ENCODE results near the gene UQCC3. TPM values are rescaled to one million over a fixed set of nuclear protein-coding genes. Genes with fewer than 3 reads are reported as not detected.
A peak's percentile ranks its signal among the peaks of the same experiment; 100 is the strongest.

The UQCC3 gene
- total and polyA plus RNA-seq, 10 of the 15 experiments (the other 5 are each of a cell fraction or from before 2014, with no cell fraction given), result 1.3 to 20.5 (median 8.2) TPM

GRCh38 chr11:62654297-62654696 lies 17.2 kb upstream of the UQCC3 start:
- peaks cover 6% of the 10 kb centered on the region for H3K4me1 ChIP-seq (ENCODE audit: control insufficient read depth, insufficient read depth, low read length)
- intact Hi-C loops (cut with micrococcal nuclease; ENCODE audit: unreplicated experiment) (no loop called here), in situ Hi-C loops (cut with MboI) (no loop called here)
- no TSS peak for BruUV-seq (replicated peaks)
- ChIA-PET CTCF (interaction anchor here (0.6 to 1.2 kb wide), 5 partner anchors 11 to 1175 kb away, joined by 3 to 4 read pairs (median 3); partner anchors contain the start of genes C11orf98 and CSKMT), RAD21 (ENCODE audit: unreplicated experiment) (interaction anchor here (1.7 kb wide), 1 partner anchor 11 kb away, joined by 10 read pairs; the partner anchor contains the start of genes C11orf98 and CSKMT), SMC1A (ENCODE audit: uncharacterized antibody, unreplicated experiment) (interaction anchor here (1.3 to 5.0 kb wide), 6 partner anchors 9 to 62 kb away, joined by 3 to 41 read pairs (median 6); partner anchors contain the start of genes C11orf98, CSKMT, GANAB and LBHD1), POLR2A (interaction anchor here (0.6 to 14.6 kb wide), 7 partner anchors 10 to 1585 kb away, joined by 3 to 295 read pairs (median 5); partner anchors contain the start of genes C11orf98, CSKMT, LBHD1 and UQCC3)
- H3K4me2 ChIP-seq (ENCODE audit: control insufficient read depth, insufficient read depth), result peak overlapping the region; percentile 68
- peaks cover under 1 to 4% of the 10 kb centered on the region in 2 experiments; a peak in 1 of 4 replicates for H3K36me3 ChIP-seq (ENCODE audit: control insufficient read depth in 2 of 2, insufficient read depth in 2 of 2, low read length in 1 of 2)
- no peaks in the 10 kb centered on the region for H3K9me3 ChIP-seq (replicated peaks; ENCODE audit: control insufficient read depth, insufficient read depth, low read length)
- H3K9ac ChIP-seq (ENCODE audit: control insufficient read depth, insufficient read depth, low read length), result no peak overlapping the region
- H2AFZ ChIP-seq (ENCODE audit: control insufficient read depth, low read depth, low read length), result peak overlapping the region; percentile 82
- FAIRE-seq (no peak), DNase-seq (ENCODE audit: low read depth, low spot score) (no peak), ATAC-seq (no peak)
- WGBS (ENCODE audit: insufficient coverage, insufficient replicate concordance, low lambda C conversion rate, missing lambda C conversion rate), result 46% methylated on average over 11 of the region's 11 CpGs
- no peak overlapping the region for H3K27ac ChIP-seq (ENCODE audit: control insufficient read depth, insufficient read depth)
- TF ChIP-seq STAT3 (IDR thresholded peaks at IDR 0.05; ENCODE audit: low read depth, low read length), result no peak
- no peak for TF ChIP-seq ESRRA (IDR thresholded peaks at IDR 0.05; ENCODE audit: low read length)
- TF ChIP-seq PBX3 (IDR thresholded peaks at IDR 0.05; ENCODE audit: insufficient replicate concordance, low read depth, low read length), result no peak
- no peak for TF ChIP-seq SREBF2 (IDR thresholded peaks at IDR 0.05; ENCODE audit: low read length)
- no peaks in the 10 kb centered on the region; the same call in 1 of the 2 replicates for H4K20me1 ChIP-seq (ENCODE audit: control insufficient read depth, insufficient read depth)
- no peak overlapping the region for H3K4me3 ChIP-seq
- H3K27me3 ChIP-seq (replicated peaks in 1 of 2; ENCODE audit: control insufficient read depth in 2 of 2, insufficient read depth in 2 of 2, low read length in 1 of 2), result no peaks in the 10 kb centered on the region
- peaks cover 23% of the 10 kb centered on the region for H3K79me2 ChIP-seq (ENCODE audit: control insufficient read depth, insufficient read depth, low read length)
